ENCODE measurements around the gene FABP1.

DNA sequence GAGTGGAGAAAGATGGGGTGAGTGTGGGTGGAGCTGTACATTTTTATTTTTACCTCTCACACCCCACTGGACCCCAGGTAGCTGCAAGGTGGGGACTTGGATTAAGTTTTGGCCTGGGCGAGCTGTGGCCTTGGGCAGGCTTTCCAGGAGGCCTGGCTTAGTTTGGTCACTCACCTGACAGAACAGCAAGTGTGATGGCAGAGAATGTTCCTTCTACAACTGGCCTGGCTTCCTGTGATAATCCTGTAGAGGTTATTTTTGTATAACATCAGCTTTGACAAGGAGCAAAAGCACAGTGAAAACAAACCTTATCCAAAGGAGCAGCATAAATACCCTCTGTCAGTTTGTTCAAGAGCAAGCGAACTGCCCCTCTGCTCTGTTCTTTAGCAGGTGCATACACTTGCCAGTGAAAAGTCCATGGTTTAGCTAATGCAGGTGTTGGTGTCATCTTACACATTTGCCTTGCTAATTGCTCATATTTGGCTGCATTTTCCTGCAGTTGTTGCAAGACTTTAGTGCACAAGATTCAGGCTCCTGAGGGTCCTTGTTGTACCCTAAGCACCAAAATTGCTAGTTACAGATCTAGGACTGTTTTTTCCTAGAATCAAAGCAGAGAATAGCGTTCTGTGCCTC lies 48.6 kb upstream of the FABP1 start:
- TF ChIP-seq, protein P1, sequence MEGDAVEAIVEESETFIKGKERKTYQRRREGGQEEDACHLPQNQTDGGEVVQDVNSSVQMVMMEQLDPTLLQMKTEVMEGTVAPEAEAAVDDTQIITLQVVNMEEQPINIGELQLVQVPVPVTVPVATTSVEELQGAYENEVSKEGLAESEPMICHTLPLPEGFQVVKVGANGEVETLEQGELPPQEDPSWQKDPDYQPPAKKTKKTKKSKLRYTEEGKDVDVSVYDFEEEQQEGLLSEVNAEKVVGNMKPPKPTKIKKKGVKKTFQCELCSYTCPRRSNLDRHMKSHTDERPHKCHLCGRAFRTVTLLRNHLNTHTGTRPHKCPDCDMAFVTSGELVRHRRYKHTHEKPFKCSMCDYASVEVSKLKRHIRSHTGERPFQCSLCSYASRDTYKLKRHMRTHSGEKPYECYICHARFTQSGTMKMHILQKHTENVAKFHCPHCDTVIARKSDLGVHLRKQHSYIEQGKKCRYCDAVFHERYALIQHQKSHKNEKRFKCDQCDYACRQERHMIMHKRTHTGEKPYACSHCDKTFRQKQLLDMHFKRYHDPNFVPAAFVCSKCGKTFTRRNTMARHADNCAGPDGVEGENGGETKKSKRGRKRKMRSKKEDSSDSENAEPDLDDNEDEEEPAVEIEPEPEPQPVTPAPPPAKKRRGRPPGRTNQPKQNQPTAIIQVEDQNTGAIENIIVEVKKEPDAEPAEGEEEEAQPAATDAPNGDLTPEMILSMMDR (IDR thresholded peaks at IDR 0.05), result no peak
- no peak for TF ChIP-seq POLR2A (IDR thresholded peaks at IDR 0.05)
